Neuron (in vitro differentiated cells): ENCODE results near the gene EIF3D.
"Not testable (repeated sequence)": the region's sequence is repeated elsewhere in the genome, so short reads cannot be mapped to it uniquely, and the experiment has no call there.

Experiments used
- H2AFZ ChIP-seq: one replicate; pipeline ENCODE4 v1.6.1; 2013; ENCODE audit warnings: low read depth, mild to moderate bottlenecking, inconsistent platforms, low read length, moderate library complexity
- H3K27me3 ChIP-seq: one replicate; pipeline ENCODE4 v1.6.1; 2013; ENCODE audit warnings: low read length; ENCODE audit not compliant: insufficient read depth
- H3K36me3 ChIP-seq: one replicate; pipeline ENCODE4 v1.6.1; 2013; ENCODE audit warnings: low read length; ENCODE audit not compliant: insufficient read depth
- H3K4me1 ChIP-seq: one replicate; pipeline ENCODE4 v1.6.1; 2013; ENCODE audit warnings: low read length; ENCODE audit not compliant: insufficient read depth
- H3K4me3 ChIP-seq: 2 replicates; pipeline ENCODE4 v1.5.1; 2013; ENCODE audit warnings: mild to moderate bottlenecking, low read length, moderate library complexity
- H3K9me3 ChIP-seq: one replicate; pipeline ENCODE4 v1.6.1; 2013; ENCODE audit warnings: low read length

The EIF3D gene

DNA sequence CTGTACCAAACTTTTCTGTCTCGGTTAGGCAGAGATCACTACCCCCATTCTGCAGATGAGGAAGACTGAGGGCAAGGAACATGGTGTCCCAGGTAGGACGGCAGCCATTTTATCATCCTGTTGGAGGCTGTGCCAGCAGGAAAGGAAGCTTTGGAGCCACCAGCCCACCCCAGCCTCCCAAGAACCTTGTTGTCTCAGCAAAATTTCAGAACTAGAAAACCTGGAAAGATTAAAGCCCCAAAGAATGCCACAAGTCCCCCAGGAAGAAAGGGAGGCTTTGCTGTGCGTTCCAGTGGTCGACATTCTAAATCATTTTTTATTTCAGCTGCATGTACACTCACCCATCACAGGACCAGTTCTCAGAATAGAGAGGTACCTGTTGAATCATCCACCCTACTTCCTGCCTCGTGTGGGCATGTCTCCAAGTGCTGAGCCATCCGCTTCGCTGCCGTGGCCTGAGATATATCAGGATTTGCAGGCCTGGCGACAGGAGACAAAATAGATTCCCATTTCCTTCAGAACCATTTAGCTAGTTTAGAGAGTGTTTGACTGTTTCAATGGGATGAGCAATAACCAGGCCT lies 13.0 kb upstream of the EIF3D start:
- Histone ChIP-seq H3K4me1 (peaks cover 11% of the 10 kb centered on the region), H3K9me3 (no peaks in the 10 kb centered on the region), H3K4me3 (no peak overlapping the region), H3K36me3 (no peaks in the 10 kb centered on the region), H2AFZ (no peak overlapping the region), H3K27me3 (no peaks in the 10 kb centered on the region)

DNA sequence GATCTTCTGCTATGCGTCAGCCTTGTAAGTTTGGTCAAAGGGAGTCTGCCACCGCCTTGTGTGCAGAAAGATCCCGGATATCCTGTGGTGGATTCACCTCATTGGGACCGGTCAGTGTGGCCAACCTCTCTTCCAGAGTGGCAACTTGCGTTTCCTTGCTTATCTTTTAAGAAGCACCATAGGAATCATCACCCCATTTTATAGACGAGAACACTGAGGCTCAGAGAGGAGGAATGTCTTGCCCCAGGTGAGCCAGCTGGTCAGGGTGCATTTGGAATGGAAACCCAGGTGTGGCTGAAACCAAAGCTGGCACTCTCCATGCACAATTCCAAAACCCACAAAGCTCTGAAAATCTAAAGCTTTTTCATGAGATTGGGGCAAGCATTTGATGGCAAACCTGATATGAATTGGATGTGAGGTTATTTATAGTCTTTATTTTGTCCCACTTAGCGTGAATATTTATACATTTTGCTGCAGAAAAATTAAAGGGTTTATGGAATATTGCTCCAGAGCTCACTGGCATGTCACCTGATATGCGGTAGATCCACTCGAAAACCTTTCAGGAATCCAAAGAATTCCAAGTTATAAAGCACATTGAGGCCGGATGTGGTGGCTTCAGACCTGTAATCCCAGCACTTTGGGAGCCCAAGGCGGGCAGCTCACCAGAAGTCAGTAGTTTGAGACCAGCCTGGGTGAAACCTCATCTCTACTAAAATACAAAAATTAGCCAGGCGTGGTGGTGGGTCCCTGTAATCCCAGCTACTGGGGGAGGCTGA lies 12.1 kb upstream of the EIF3D start:
- Histone ChIP-seq H3K36me3 (no peaks in the 10 kb centered on the region), H2AFZ (no peak overlapping the region), H3K4me3 (no peak overlapping the region), H3K4me1 (peaks cover 11% of the 10 kb centered on the region), H3K27me3 (no peaks in the 10 kb centered on the region), H3K9me3 (no peaks in the 10 kb centered on the region)

DNA sequence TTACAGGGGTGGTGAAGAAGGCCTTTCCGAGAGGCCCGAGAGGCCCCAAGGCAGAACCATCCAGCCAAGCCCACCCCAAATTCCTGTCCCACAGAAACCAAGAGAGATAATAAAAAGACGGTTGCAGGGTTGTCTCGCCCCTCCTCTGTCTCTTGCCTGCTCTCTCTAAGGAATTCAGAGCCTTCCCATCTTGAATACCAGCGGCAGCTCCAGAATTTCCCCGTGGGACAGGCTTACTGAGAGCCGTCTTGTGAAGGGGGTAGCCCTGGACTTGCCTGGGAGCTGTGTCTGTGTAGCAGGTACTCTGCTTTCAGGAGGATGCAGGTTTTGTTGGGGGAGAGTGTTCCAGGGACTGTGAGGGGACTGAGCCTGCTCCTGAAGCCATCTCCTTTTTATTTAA lies 9.6 kb upstream of the EIF3D start:
- no peaks in the 10 kb centered on the region for H3K27me3 ChIP-seq
- no peaks in the 10 kb centered on the region for H3K36me3 ChIP-seq
- peaks cover 11% of the 10 kb centered on the region for H3K4me1 ChIP-seq
- peak overlapping the region; percentile 91 for H2AFZ ChIP-seq
- no peaks in the 10 kb centered on the region for H3K9me3 ChIP-seq
- no peak overlapping the region for H3K4me3 ChIP-seq

DNA sequence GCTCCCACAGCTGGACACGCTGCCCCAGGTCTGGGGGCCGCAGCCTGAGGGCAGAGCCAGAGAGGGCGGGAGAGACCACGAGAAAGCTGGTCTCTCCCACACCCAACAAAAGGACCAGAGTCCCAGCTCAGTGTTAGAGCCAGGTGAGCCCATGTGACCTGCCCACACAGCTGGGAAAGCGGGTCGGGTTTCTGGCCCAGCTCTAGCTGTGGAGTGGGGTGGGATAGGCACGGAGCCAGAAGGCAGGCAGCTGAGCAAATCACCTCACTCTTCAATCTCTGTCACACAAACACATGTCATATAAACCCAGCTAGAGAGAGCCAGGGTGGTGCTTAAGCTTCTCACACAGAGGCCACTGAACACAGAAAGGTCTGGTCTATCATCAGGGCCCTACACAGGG lies 7.8 kb upstream of the EIF3D start:
- peaks cover 7% of the 10 kb centered on the region for H3K4me1 ChIP-seq
- no peak overlapping the region for H3K4me3 ChIP-seq
- H2AFZ ChIP-seq: no peak overlapping the region
- H3K9me3 ChIP-seq: no peaks in the 10 kb centered on the region
- no peaks in the 10 kb centered on the region for H3K27me3 ChIP-seq
- no peaks in the 10 kb centered on the region for H3K36me3 ChIP-seq

DNA sequence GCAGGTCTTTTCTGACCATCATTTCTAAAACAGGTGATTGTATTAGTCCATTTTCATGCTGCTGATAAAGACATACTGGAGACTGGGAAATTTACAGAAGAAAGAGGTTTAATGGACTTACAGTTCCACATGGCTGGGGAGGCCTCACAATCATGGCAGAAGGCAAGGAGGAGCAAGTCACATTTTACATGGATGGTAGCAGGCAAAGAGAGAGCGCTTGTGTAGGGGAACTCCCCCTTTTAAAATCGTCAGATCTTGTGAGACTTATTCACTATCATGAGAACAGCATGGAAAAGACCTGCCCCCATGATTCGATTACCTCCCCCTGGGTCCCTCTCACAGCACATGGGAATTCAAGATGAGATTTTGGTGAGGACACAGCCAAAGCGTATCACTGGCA lies 4.4 kb upstream of the EIF3D start:
- not testable (repeated sequence) for H3K36me3 ChIP-seq, H3K9me3 ChIP-seq, H2AFZ ChIP-seq, H3K4me3 ChIP-seq, H3K27me3 ChIP-seq, H3K4me1 ChIP-seq

DNA sequence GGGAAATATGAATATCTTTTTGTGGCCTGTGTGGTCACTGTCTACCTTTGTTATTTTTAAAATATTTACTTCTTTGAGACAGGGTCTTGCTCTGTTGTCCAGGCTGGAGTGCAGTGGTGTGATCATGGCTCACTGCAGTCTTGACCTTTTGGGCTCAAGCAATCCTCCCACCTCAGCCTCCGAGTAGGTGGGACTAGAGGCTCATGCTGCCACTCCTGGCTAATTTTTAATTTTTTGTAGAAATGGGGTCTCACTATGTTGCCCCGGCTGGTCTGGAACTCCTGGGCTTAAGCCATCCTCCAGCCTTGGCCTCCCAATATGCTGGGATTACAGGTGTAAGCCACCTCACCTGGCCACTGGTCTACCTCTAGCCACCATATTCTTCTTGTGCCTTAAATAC lies 3.5 kb upstream of the EIF3D start:
- Histone ChIP-seq H3K27me3 (no peaks in the 10 kb centered on the region), H3K36me3 (no peaks in the 10 kb centered on the region), H3K9me3 (no peaks in the 10 kb centered on the region), H2AFZ (no peak overlapping the region), H3K4me3 (no peak overlapping the region), H3K4me1 (peaks cover 13% of the 10 kb centered on the region)

DNA sequence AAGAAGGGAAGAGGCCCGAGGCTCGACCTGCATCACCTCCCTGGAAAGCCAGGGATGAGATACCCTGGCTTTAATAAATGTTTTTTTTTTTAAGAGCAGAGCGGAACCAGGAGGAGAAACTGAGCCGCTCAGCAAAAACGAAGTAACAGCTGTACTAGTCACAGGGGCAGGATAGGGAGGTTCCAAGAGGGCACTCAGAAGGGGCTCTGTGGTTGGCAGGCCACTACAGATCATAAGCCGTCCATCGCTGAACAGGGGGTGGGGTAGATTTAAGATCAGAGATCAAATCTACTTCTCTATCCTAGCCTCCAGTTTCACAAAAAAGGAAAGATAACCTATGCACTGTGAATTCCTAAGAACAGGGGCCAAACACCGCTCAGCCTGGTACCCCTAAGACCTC lies 625 bp downstream of the EIF3D start:
- Histone ChIP-seq H3K27me3 (no peaks in the 10 kb centered on the region), H3K36me3 (peaks cover 35% of the 10 kb centered on the region), H3K4me1 (peaks cover 13% of the 10 kb centered on the region), H2AFZ (peak overlapping the region; percentile 56), H3K4me3 (peak overlapping the region; percentile 97), H3K9me3 (no peaks in the 10 kb centered on the region)

DNA sequence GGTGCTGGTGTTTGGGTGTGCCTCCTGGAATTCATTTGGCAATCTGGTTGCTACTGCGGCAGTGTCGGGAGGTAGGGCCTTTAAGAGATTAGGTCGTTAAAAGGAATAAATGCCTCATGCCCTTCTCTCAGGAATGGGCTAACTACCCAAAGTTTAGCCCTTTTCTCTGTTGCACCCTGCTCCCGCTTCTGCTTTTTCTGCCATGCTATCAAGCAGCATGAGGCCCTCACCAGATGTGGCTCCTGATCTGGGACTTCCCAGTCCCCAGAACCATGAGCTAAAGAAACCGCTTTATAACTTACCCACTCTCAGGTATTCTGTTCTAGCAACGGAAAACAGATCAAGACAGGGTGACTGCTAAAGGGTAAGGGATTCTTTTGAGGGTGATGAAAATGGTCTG lies 6.3 kb downstream of the EIF3D start:
- no peak overlapping the region for H2AFZ ChIP-seq
- H3K36me3 ChIP-seq: peaks cover 91% of the 10 kb centered on the region
- H3K9me3 ChIP-seq: no peaks in the 10 kb centered on the region
- no peak overlapping the region for H3K4me3 ChIP-seq
- H3K27me3 ChIP-seq: no peaks in the 10 kb centered on the region
- no peaks in the 10 kb centered on the region for H3K4me1 ChIP-seq

DNA sequence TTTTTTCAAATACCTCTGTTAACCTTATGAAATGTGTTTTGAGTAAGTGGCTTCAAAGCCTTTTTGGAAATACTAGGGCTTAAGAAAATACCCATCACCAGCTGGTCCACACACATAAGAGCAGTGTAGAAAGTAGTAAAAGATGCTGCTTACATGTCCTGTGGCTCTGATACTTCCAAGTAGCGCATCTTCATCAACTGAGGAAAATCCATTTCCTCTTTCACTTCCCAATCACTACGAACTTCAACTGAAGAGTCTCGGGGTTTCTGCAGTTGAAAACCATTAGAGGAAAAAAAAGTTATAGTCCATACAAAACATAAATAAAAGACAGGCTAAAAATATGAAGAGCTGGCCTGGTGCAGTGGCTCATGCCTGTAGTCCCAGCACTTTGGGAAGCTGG lies 8.5 kb downstream of the EIF3D start:
- no peaks in the 10 kb centered on the region for H3K4me1 ChIP-seq
- no peaks in the 10 kb centered on the region for H3K27me3 ChIP-seq
- H3K4me3 ChIP-seq: no peak overlapping the region
- H3K9me3 ChIP-seq: no peaks in the 10 kb centered on the region
- no peak overlapping the region for H2AFZ ChIP-seq
- H3K36me3 ChIP-seq: peaks cover 97% of the 10 kb centered on the region

DNA sequence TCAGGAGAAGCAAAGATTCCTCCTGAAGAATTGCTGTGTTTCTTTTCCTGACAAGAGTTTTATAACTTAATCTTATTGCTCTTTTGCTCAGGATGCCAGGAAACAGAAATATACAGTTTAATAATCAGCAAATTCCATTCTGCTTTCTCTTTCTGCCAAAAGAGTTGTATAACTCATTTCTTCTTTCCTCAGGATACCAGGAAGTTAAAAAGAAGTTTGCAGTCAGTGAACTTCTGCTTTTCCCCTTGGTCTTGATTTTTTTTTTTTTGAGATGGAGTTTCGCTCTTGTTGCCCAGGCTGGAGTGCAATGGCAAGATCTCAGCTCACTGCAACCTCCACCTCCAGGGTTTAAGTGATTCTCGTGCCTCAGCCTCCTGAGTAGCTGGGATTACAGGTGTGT lies 9.1 kb downstream of the EIF3D start:
- H2AFZ ChIP-seq, H3K27me3 ChIP-seq, H3K4me1 ChIP-seq, H3K9me3 ChIP-seq, H3K4me3 ChIP-seq: not testable (repeated sequence)
- H3K36me3 ChIP-seq: peaks cover 96% of the 10 kb centered on the region

DNA sequence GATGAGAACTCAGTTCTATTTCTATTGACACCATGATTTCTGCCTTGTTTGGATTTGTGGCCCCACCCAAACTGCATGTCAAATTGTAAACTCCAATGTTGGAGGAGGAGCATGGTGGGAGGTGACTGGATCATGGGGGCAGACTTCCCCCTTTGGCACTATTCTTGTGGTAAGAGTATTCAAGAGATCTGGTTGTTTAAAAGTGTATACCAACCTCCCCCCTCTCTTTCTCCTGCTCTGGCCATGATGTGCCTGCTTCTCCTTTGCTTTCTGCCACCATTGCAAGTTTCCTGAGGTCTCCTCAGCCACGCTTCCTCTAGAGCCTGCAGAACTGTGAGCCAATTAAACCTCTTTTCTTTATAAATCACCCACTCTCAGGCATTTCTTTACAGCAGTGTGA lies 14.2 kb downstream of the EIF3D start:
- H3K27me3 ChIP-seq: no peaks in the 10 kb centered on the region
- H3K9me3 ChIP-seq: no peaks in the 10 kb centered on the region
- H3K4me3 ChIP-seq: no peak overlapping the region
- no peak overlapping the region for H2AFZ ChIP-seq
- H3K36me3 ChIP-seq: peaks cover 89% of the 10 kb centered on the region
- no peaks in the 10 kb centered on the region for H3K4me1 ChIP-seq

DNA sequence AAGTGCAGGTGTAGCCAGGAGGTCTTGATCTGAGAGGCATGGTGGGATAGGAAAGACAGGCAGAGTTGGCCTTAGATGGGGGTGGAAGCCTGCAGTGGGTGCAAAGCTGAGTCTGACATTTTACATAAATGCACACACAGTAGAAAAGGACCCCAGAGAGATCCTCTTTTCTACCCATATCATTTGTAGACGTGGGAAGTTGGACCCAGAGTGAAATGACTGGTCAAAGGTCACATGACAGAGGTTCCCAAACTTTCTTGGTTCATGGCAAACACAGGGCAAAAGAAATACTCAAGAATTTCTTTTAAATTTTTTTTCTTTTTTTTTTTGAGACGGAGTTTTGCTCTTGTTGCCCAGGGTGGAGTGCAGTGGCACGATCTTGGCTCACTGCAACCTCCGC lies 16.0 kb downstream of the EIF3D start:
- Histone ChIP-seq H2AFZ (no peak overlapping the region), H3K4me1 (no peaks in the 10 kb centered on the region), H3K9me3 (no peaks in the 10 kb centered on the region), H3K4me3 (no peak overlapping the region), H3K36me3 (peaks cover 71% of the 10 kb centered on the region), H3K27me3 (no peaks in the 10 kb centered on the region)

DNA sequence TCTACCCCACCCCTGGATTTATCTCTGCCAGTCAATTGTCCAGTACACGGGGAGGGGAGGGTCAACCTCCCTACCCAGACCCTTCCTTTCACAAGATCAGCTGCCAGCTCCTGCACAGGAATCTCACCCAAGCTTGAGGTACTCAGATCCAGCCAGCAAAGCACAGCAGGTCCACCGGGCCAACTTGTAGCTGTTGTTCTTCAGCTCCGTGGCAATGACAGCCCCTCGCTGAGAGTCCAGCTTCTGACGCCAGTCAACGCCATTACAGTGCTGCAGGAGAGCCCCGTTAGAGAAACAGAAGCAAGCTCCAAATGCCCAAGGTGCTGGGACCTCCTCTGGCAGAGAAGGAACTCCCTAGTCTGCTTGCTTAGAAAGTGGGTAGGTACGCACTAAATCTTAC lies 16.6 kb downstream of the EIF3D start:
- H3K27me3 ChIP-seq: no peaks in the 10 kb centered on the region
- no peak overlapping the region for H2AFZ ChIP-seq
- no peaks in the 10 kb centered on the region for H3K4me1 ChIP-seq
- peaks cover 65% of the 10 kb centered on the region for H3K36me3 ChIP-seq
- H3K9me3 ChIP-seq: no peaks in the 10 kb centered on the region
- no peak overlapping the region for H3K4me3 ChIP-seq
